HG02571 (cell line): ENCODE results near the gene RAB36.

Experiments used
- ATAC-seq: cut with Tn5 transposase; IDR thresholded peaks from one replicate; pipeline ENCODE4 v1.9.1; 2021; ENCODE audit warnings: mild to moderate bottlenecking, moderate library complexity; ENCODE audit not compliant: unreplicated experiment

RAB36 gene

DNA sequence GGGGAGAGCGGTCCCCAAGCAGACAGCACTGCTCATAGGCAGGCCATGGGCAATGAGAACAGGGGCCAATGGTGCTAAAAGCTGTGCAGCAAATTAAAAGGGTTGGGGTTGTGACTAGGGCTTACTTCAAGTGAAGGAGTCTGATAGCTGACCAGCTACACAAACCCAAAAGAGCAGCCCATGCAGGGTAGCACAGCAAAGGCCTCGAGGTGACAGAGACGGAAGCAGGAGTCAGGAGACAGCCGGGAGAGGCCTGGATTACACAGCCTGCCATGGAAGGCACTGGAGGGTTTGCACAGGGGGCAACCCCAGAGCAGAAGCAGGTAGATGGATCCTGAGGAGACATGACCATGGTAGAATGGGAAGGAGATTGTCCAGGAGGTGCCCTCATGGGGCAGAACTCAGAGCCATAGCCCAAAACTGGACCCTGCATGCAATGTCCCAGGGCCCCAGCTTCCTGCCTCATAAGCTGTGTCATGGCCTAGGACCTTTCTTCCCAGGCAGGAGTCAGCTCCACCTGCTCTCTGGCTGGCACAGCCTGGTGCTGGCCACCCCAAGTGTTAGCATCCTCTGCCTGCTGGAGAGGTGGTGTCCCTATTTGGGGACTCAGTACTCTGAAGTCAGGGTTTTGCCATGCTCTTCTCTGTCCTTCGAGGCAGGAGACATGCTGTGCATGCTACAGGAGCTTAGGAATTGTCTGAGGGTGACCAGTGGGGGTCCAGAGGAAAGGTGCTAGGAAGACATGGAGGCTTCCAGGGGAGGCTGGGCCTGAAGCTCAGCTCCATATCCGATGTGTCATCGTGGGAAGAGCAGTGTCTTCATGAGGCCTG lies 36.8 kb upstream of the RAB36 start:
- ATAC-seq, result no peak

DNA sequence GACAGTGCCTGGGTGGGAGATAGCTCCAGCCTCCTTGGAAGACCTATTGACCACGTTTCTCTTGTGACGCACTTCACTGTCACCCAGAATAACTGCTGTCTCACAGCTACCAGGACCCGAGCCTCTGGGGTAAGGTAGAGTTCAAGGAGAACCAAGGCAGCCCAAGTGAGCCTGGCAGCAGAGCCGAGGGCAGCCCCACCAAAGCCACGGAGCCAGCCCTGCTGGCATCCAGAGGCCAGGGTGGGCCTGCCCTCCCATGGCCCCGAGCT lies 36.3 kb upstream of the RAB36 start:
- no peak for ATAC-seq

DNA sequence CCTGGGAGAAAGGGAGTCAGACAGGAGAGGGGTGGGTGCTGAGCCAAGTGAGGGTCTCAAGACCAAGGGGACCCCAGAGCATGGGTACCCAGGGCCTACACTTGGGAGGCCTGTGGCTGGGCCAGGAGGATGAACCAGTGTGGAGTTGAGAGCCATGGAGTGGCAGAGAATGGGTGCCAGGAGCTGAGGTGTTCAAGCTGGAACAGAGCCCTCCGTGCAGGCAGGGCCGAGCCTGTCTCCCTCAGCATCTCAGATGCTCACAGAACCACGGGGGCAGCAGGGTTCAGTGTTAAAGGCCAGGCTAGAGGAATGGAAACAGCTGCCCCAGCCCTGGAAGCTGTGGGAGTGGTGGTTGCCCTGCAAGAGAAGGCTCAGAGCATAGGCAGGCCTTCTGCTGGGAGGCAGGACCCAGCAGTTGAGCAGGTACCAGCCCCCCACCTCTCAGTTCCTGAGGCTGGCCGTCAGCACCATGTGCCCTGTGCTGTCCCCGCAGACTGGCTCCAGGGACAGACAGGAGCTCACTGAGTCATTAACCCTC lies 35.8 kb upstream of the RAB36 start:
- ATAC-seq, result no peak

GRCh38 chr22:23110190-23110921 lies 34.9 kb upstream of the RAB36 start:
- no peak for ATAC-seq

GRCh38 chr22:23110922-23111527 lies 34.3 kb upstream of the RAB36 start:
- no peak for ATAC-seq

GRCh38 chr22:23112472-23113012 lies 32.7 kb upstream of the RAB36 start:
- no peak for ATAC-seq

DNA sequence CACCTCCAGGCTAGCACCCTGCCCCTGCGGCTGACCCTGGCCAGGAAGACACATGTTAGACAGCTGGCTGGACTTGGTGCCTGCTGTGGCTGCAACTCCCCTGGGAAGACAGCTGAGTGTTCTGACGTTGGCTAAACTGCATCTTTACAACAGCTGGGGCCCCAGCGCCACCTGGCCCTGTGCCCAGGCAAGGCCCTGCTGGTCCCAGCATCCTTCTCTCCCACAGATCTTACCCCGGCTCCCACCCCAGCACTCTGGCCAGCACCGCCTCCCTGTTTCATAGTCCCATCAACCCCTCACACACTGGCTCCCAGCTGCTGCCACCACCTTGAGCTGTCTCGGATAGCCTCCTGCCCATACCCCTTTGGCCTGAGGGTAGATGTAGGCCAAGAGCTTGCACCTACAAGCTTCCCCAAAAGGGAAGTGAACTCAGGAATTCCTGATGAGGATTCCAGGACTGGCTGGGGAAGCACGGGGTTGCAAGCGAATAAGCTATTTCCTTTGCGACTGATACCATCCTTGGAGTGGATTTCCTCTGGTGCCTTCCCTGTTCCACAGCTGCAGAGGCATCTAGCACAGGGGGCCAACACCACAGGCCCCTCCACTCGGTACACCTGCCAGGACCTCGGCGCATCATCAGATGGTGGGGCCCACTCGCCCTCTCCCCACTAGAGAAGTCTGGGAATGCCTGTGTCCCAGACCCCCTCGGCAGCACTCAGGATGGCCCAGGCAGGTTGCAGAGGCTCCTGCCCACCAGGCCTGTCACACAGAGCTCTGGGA lies 32.0 kb upstream of the RAB36 start:
- ATAC-seq, result no peak

GRCh38 chr22:23113847-23114720 lies 31.2 kb upstream of the RAB36 start:
- ATAC-seq, result no peak

DNA sequence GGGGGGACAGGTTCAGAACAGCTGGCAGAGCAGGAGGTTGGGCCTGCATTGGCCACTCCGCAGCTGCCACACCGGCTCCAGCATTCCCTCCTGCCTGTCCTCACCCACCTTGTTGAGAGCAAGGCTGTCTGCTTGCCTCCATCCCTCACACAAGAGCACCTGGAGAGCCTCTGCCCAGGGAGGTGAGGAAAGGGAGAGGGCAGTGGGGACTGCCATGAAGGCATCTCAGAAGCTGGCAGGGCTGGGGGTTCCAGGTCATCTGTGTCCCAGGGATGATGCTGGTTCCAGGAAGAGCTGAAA lies 30.6 kb upstream of the RAB36 start:
- ATAC-seq, result no peak

- no peak for ATAC-seq
Observed at GRCh38 chr22:23115369-23115768, 29.9 kb upstream of the RAB36 start.

DNA sequence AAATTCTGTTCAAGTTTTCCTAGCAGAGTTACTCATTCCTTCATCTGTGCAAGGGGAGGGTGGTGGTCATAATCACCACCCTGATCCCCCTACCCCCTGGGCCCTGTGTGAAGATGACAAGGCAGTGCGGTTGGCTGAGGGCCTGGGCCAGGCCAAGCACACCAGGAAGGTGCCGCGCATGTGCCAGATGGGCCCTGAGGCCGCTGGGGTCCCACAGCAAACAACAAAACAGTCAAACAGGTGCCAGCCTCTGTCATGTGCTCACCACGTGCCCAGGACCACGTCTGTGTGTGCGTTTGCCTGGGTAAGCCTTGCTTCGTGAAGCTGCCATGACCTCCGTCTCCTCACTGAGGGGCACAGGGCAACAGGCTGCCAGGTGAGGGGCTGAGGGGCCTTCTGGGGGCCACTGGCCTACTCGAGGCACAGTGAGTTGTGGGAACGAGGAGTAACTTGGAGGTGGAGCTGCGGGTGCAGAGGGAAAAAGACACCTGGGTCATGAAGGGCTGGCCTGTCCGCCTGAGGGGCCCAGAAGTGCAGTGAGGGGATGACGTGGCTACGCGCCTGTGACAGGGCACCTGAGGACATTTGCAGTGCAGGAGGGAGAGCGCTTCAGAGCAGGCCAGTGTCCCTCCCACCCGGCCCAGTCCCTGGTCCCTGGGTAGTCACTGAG lies 29.3 kb upstream of the RAB36 start:
- no peak for ATAC-seq

DNA sequence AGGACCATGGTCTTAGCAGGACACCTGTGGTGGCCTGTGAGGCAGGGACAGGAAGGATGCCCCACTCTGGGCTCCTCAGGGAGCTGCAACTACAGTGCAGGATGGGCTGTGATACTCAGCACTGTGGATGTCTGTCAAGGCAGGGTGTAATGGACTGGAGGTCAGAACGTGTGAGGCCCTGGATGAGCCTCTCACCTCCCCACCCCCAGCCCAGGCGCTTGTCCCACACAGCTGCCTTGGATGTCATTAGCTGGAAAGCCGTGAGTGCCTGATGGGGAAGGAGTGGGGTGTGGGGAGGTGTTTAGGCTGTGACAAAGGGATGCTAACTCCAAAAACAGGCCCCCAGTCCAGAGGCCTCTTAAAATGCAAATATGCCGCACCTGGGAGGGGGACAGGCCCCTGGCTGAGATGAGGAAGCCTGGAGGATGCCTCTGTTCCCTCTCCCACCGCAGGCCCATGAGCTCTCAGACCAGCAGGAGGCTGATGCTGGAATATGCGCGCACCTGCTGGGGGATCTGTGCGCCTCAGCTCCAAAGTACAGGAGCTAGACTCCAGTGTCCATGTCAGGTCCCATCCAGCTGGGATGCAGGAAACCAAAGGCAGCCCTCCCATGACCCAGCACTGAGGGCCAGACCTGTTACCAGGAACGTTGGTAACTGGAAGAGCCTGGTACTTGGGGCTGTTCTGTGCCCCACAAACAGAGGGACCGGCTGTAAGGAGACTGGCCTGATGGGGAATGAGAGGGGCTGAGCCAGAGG lies 28.6 kb upstream of the RAB36 start:
- ATAC-seq, result no peak

DNA sequence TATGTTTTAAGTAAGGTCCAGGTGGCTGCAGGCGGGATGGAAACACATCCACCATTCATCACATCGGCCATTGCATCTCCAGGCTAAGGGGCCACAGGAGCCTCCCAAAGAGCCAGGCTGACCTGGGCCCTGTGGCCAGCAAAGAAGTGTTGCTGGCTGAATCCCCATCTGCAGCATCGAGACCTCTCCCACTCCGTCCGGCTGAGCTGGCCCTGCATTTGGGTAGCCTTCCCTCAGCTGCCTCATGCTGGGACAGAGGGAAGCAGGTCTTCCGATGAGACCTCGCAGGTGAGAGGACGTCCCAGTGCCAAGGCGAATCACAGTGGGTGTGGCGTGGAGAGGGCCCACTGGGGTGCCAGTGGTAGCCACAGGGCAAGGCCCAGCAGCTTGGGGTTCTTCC lies 28.0 kb upstream of the RAB36 start:
- no peak for ATAC-seq

DNA sequence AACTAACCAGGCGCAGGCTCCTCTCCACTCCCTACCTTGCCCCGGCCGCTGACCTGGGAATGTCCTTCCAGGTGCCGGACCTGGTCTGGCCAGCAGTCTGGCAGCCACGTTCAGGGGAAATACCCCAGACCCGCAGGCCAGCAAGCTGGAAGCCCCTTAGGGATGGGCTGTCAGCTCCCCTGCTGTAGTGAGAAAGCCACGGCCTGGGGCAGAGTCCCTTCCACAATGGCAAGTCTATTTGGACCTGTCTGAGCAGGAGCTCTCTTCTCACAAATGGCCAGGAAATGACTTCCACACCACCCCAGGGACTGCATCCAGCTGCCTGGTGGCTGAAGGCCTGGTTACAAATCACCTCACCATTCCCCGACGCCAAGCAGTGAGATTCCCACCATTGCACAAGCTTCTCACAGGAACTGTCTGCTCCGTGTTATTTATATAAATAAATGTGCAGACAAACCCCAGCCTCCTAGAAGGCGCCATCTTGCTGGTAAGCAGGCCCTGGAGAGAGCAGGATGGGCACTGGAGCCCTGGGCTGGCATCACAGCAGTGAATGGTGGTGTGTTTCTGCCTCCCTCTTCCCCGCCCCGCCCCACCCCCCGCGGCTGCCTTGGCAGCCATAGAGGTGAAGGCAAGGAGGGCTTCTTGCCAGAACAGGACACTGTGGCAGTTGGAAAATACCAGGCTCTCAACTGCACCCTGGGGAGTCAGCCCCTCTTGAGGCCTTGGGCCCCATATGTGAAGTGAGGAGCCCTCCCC lies 27.2 kb upstream of the RAB36 start:
- ATAC-seq, result no peak

DNA sequence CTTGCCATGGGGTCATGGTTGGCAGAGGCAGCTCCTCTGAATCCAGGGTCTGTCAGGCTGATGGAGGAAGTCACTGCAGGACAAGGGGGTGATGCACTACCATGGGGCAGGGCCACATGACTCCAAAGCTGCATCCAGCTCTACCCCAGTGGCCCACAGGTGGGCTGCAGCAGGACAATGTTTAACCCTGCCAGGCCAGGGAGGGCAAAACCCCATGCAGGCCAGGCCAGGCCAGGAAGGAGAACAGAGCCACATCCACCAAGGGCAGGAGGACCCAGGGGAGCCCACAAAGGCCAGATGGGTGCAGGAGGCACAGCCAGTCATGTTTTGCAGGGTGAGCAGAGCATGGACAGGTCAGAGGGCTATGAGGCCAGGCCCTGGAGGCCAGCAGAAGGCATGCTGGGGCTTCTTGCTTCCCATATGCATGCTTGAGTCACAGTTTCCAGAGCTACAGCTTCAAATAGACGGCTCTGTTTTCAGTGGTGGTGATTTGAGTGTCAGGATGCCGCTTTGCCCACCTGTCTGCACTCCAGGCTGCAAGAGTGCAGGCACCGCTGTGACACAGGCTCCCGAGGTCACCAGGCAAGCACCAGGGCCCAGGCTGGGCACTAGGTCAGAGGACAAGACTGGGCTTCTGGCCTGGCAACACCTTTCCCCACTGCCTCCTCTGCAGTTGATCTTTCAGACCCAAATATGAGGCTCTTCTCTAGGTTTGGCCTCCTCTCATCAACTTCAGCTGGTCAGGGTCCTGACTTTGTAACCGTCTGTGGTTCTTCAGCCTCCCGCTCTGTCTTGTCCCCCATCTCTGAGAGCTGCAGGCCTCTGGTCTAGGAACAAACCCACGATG lies 26.4 kb upstream of the RAB36 start:
- no peak for ATAC-seq

- ATAC-seq, result no peak
Observed at GRCh38 chr22:23119494-23120414, 25.5 kb upstream of the RAB36 start.
